Right forelimb (tissue), 1 donor: ENCODE measurements around the gene GPR26.
"Not testable (repeated sequence)": the region's sequence is repeated elsewhere in the genome, so short reads cannot be mapped to it uniquely, and the experiment has no call there.

Experiments
- DNase-seq: peaks from one replicate; pipeline ENCODE4 v3.0.0-alpha.2; 2018

The GPR26 gene

DNA sequence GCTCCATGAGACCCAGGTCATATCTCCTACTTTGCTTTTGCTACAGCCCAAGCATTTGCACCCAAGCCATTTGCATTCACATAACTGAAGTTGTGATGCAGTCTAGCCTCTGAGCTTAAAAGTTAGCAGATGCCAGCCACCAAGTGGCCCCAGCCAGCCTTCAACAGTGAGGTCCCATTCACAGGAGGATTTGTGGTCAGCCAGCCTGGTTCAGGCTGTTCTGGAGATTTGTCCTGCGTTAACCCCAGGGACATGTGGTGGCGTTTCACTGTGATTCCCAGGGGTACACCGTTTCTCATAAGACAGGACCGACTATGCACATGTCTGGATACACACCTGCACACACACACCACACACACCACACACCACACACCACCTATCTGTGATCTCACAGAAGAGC lies 51.2 kb downstream of the GPR26 start:
- DNase-seq = no peak

DNA sequence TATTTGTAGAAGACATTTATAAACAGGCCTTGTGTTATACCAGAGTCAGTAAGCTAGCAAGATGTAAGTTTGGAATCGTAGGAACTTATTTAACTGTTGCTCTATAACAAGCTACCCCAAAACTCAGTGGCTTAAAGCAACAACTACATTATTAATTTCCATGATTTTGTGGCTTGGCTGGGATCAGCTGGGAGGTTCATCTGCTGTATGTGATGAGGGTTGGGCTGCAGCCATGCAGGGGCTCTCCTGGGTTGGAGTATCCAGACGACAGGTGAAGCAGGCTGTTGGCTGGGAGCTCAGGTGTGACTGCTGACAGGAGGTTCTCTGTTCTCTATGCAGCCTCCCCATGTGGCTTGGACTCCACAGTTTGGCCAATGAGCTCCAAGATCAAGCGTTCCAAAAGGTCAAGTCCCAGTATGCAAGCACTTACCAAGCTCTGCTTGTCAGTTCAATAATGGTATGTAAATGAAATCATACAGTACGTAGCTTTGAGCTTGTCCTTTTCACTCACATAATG lies 52.4 kb downstream of the GPR26 start:
- no peak for DNase-seq

DNA sequence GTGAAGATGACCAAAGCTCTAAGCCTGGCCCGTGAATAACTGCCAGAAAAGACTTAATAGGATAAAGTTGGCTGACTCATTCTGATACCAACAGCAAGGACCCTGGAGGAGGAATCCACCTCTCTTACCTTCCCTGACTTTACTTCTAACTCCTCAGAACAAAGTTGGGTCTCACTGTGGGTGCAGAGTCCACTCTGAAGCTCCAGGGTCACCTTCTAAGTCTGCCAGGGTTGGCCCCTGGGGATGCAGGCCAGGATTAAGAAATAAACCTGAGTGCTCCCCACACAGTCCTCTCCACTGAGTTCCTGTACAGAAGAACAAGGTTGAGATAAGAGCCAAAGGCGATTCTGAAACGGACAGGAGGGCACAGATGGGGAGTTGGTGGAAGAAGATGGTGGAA lies 54.4 kb downstream of the GPR26 start:
- DNase-seq = no peak

DNA sequence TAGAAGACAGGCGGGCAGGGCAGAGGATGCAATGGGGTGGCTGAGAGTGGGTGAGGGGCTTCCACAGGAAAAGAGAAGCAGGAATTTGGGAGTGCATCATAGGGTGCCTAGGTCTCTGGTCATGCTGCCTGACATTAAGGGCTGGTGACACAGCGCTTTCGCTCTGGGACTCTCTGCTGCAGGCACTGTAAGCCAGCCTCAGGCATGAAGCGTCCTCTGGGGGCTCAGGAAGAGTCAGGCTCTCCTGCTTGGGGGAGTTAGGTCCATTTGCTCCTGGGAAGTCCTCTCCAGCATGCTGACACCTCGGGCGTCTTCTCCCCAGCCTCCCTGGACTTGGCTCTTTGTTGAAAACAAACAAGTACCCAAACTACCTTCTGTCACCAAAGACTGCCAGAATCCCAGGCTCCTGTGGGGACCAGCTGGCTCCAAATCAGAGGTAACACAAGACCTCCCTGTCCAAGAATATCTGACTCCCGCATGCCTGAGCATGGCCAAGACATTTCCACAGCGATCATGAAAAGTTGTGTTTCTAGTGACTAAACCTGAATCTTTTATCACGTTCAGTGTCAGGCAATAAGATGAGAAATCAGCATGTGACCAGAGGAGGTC lies 55.4 kb downstream of the GPR26 start:
- no peak for DNase-seq

DNA sequence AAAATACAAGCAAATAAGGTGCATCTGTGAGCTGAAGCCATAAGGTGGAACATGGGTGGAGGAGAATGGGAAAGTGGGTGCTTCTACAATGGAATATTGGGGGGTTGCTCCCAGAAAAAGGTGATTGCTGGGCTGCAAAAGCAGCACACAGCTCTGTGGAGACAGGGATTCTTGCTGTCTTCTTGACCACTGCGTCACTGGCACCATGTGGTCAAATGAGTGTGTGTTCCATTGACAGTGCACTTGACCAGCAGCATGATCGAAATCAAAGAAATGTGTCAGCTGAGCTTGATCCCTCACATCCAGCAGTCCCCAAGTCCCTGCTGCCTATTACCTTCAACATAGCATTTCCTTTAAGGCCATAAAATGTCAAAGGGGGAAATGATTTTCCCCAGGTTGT lies 56.2 kb downstream of the GPR26 start:
- no peak for DNase-seq

DNA sequence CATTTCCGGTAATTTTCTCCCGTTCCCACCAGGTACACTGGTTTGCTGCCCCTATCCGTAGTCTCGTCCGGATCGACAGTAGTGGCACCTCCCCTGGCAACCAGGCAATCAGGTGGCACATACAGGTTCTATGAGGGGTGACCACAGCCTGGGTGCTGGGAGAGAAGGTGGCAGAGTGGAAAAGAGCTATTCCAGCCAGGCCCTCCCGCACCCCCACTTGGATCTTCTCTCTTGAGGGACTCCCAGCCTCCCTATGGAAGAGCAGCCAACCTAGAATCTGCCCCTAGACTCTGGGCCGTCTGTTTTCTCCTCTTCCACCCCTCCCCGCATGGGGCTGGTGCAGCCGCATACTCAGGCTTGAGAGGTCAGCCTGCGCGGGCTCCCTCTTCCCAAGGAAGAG lies 58.6 kb downstream of the GPR26 start:
- no peak for DNase-seq

DNA sequence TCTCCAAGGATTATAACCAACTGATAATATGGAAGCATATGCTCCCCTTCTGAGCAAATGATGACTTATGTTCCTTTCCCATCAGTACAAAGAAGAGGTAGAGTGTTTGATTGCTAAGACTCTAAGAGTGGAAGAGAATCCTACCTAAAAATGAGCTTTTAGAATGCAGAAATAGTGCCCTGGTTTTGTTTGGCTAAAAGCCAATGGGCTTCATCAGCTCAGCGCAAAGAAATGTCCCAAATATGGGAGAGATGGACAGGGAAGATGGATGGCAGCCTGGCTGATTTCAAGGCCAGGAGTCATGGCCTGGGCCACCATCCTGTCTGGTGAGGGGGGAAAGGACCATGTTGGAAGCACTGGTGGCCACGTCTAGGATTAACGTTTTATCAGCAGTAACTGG lies 60.2 kb downstream of the GPR26 start:
- DNase-seq = no peak

DNA sequence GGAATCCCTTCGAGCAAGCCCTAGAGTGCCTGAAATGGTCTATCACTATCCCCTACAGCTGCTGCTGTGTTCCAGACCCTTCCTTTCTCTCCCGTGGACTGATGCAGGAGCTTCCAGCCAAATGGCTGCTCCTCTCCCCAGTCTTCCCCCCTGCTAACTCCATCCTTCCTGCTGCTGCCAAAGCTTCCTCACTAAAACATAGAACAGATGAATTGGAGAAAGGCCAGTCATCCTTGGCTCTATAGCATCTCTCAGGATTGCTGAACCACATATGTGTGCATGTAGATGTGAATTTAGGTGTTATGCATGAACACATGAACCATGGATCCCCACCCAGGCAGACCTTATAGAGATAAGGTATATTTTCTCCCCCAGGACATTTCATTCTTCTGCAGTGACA lies 60.7 kb downstream of the GPR26 start:
- DNase-seq = no peak

DNA sequence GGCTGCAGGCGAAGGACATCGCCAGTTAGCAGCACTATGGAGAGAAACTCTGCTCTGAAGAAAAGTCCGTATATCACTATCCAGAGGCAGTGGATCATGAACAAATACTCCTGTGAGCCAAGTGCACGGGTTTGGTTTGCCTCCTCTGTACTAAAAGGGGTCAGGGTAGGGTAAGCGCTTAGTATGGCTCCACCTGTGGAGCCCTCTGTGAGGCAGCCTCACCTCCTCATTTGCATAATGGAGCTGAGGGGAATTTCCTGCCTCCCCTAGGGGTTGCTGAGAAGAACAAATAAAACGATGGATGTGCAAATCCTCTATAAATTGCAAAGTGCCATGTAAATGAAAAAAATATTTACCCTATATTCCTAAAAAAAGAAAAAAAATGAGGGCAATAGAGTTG lies 63.4 kb downstream of the GPR26 start:
- no peak for DNase-seq

DNA sequence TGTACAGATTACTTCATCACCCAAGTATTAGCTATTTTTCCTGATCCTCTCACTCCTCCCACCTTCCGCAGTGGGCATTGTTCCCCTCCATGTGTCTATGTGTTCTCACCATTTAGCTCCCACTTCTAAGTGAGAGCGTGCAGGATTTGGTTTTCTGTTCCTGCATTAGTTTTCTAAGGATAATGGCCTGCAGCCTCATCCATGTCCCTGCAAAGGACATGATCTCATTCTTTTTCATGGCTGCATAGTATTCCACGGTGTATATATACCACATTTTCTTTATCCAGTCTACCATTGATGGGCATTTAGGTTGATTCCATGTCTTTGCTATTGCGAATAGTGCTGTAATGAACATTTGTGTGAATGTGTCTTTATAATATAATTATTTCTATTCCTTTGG lies 70.8 kb downstream of the GPR26 start:
- DNase-seq = not testable (repeated sequence)

DNA sequence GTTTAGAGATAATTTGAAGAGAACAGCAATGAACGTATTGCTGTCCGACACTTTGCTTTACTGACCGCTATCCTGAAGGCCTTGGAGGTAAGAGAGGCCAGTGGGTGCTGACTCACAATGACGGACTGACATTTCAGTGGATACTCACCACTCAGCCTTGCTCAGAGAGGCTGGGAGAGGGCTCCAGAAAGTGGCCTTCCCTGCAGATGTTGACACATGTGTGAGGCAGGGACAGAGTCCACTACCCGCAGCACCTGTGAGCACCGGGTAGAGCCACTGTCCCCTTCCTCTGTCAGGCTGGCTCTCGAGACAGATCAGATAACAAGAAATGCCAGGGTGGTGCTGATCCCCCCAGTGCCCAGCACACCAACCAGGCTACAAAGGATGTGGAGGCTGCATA lies 75.0 kb downstream of the GPR26 start:
- DNase-seq = no peak

DNA sequence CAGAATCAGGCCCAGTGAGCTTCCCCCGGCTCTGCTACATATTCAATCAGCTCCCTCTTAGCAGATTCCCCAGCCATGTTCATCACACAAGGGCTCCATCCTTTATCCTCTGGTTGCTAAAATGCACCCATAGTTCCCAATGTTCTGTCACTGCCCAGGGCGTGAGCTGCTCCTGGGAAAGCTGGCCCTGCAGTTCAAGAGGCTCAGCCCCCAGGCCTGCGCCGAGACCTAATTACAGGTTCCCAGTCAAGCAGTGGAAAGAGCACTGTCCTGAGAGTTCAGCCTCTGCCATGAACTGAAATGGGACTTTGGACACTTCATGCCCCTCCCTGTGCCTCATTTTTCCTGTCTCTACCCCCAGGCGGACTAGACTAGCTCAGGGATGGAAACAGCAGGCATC lies 75.6 kb downstream of the GPR26 start:
- no peak for DNase-seq

DNA sequence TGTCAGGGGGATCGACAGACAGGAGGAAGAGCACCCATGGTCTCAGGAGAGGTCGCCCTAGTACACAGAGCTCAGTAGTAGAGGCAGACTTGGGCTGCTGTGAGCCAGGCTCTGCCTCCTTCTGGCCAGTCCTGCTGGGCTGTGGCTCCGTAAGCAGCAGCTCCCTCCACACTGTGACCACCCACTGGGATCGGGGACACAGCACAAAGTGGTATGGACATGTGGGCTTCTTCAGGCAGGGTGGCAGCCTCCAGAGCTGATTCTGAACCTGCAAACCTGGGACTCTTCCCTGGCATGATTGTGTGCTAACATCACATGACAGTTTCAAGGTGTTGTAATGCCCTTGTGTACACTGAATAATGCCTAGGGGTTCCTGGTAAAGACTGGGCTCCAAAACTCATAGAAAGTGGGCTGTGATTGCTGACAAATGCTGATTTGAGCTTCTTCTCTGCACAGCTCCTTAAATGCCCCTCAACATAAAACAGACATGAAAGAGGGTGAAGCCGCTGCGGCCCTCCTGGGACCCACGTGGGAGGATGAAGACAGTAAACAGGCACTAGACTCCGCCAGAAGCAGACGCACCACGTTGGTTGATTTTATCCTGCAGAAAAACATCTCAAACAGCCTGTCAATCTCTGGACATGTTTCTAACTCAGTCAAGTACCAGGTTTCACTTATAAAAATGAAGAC lies 76.7 kb downstream of the GPR26 start:
- DNase-seq = no peak

DNA sequence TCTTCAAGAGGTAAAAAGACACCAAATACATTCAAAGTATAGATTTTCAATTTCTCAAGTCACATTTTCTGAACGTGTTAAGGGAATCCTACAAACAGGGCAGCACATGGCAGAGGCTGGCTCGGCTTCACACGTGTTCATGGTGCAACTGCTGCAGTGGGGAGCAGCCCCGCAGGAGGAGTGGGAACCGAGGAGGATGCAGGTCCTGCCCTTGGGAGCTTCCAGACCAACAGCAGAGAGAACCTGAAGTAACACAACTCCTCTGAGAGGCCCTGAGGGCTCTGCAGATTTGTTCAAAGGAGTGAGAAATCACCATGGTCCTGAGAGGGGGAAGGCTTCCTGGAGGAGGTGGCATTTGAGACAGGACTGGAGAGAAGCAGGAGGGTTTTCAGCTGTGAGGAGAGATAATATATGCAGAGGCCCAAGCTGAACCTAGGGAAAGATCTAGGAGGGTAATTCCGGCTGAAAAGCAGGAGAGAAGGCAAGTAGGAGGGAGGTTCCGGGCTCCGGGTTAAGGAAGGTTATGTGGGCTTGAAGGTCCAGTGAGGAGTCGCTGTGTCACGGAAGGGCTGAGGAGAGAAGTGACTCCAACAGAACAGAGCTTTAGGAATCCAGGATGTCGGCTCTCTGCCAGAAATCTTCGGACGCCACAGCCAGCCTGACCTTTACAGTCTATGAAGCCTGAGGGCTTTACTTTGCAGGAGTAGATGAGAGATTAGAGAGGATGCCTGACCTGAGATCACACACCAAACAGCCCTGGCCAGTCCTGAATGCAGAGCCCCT lies 77.5 kb downstream of the GPR26 start:
- DNase-seq = no peak

DNA sequence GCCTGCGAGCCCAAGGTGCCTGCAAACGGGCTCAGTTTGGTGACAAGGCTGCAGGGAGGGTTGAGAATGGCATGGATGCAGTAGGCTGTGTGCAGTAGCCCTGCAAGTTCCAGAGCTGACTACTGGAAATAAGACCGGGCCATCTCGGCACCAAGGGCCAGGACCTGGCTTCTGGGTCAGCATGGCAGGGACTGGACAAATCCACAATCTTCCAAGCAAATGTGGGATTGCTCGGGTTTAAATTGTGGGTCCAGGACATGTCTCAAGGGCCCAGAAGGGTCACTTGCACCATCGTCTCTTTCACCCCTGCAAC lies 78.0 kb downstream of the GPR26 start:
- DNase-seq = no peak
